ENCODE results near the gene MDP1. TPM values are rescaled to one million over a fixed set of nuclear protein-coding genes. Genes with fewer than 3 reads are reported as not detected.

Gene MDP1
- polyA plus RNA-seq, 4 donors, result 18.8 to 31.1 (median 21.4) TPM

GRCh38 chr14:24254630-24255392 lies 38.9 kb upstream of the MDP1 start:
- WGBS, 3 donors, result 92 to 95% (median 93%) methylated on average over 19 of the region's 19 CpGs
- Histone ChIP-seq H3K27ac (ENCODE audit: low read depth in 1 of 3, low read length in 2 of 3) (no peak overlapping the region), H3K4me1 (ENCODE audit: control insufficient read depth in 3 of 3, insufficient read depth in 2 of 3, low read depth in 1 of 3, low read length in 2 of 3) (peaks cover 0 to 34% (median 0%) of the 10 kb centered on the region in 3 donors), H3K36me3 (ENCODE audit: control insufficient read depth in 3 of 3, insufficient read depth in 2 of 3, low read depth in 1 of 3, low read length in 3 of 3) (peaks cover 0 to 54% (median 0%) of the 10 kb centered on the region in 3 donors), H3K27me3 (ENCODE audit: control insufficient read depth in 3 of 3, insufficient read depth in 3 of 3, low read length in 3 of 3) (no peaks in the 10 kb centered on the region), H3K9me3 (ENCODE audit: control insufficient read depth in 2 of 2, insufficient read depth in 1 of 2, low read depth in 1 of 2, low read length in 1 of 2) (no peaks in the 10 kb centered on the region), H3K4me3 (ENCODE audit: low read depth in 1 of 3, low read length in 3 of 3) (no peak overlapping the region)
- FAIRE-seq (no peak), DNase-seq (no peak)

- no peak for FAIRE-seq
- Histone ChIP-seq H3K27me3 (ENCODE audit: control insufficient read depth in 3 of 3, insufficient read depth in 3 of 3, low read length in 3 of 3) (no peaks in the 10 kb centered on the region), H3K4me1 (ENCODE audit: control insufficient read depth in 3 of 3, insufficient read depth in 2 of 3, low read depth in 1 of 3, low read length in 2 of 3) (peaks cover 0 to 34% (median 0%) of the 10 kb centered on the region in 3 donors), H3K4me3 (ENCODE audit: low read depth in 1 of 3, low read length in 3 of 3) (no peak overlapping the region), H3K27ac (ENCODE audit: low read depth in 1 of 3, low read length in 2 of 3) (no peak overlapping the region), H3K36me3 (ENCODE audit: control insufficient read depth in 3 of 3, insufficient read depth in 2 of 3, low read depth in 1 of 3, low read length in 3 of 3) (peaks cover 0 to 55% (median 0%) of the 10 kb centered on the region in 3 donors), H3K9me3 (ENCODE audit: control insufficient read depth in 2 of 2, insufficient read depth in 1 of 2, low read depth in 1 of 2, low read length in 1 of 2) (no peaks in the 10 kb centered on the region)
- 88 to 98% (median 89%) methylated on average over 7 of the region's 7 CpGs for WGBS, 3 donors
- no peak for DNase-seq
Observed at GRCh38 chr14:24253936-24254335, 38.1 kb upstream of the MDP1 start.

GRCh38 chr14:24252289-24253124 lies 36.6 kb upstream of the MDP1 start:
- H3K9me3 ChIP-seq (ENCODE audit: control insufficient read depth in 2 of 2, insufficient read depth in 1 of 2, low read depth in 1 of 2, low read length in 1 of 2), result no peaks in the 10 kb centered on the region
- H3K4me3 ChIP-seq (ENCODE audit: low read depth in 1 of 3, low read length in 3 of 3), result no peak overlapping the region
- H3K36me3 ChIP-seq (ENCODE audit: control insufficient read depth in 3 of 3, insufficient read depth in 2 of 3, low read depth in 1 of 3, low read length in 3 of 3), result peaks cover 0 to 47% (median 0%) of the 10 kb centered on the region in 3 donors
- peak in 1 of 2 donors; percentile 71 for DNase-seq
- no peak for FAIRE-seq
- peak overlapping the region in 1 of 3 donors; percentile 39 for H3K27ac ChIP-seq (ENCODE audit: low read depth in 1 of 3, low read length in 2 of 3)
- H3K4me1 ChIP-seq (ENCODE audit: control insufficient read depth in 3 of 3, insufficient read depth in 2 of 3, low read depth in 1 of 3, low read length in 2 of 3), result peaks cover 0 to 34% (median 0%) of the 10 kb centered on the region in 3 donors
- no peaks in the 10 kb centered on the region for H3K27me3 ChIP-seq (ENCODE audit: control insufficient read depth in 3 of 3, insufficient read depth in 3 of 3, low read length in 3 of 3)
- 79 to 86% (median 84%) methylated on average over 11 of the region's 11 CpGs for WGBS, 3 donors

DNA sequence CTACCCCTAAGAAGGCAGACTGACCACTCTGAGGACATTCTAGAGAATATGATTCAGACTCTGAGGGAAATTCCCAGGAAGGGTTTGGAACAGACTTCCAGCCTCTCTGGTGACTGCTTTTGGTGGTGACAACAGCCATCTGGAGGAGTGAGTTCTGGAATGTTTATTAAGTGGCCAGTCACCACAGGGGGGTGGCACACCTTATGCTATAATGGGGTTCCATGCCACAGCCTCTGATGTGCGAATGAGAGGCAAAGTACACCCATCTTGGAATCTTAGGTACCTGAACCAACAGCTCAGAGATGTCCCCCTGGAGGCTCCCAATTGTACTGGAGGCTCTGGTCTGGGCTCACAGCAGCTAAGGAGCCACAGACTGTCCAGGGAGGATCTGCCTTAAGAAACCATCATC lies 36.0 kb upstream of the MDP1 start:
- DNase-seq (no peak), FAIRE-seq (no peak)
- peaks cover 0 to 32% (median 0%) of the 10 kb centered on the region in 3 donors for H3K4me1 ChIP-seq (ENCODE audit: control insufficient read depth in 3 of 3, insufficient read depth in 2 of 3, low read depth in 1 of 3, low read length in 2 of 3)
- peaks cover 0 to 45% (median 0%) of the 10 kb centered on the region in 3 donors for H3K36me3 ChIP-seq (ENCODE audit: control insufficient read depth in 3 of 3, insufficient read depth in 2 of 3, low read depth in 1 of 3, low read length in 3 of 3)
- 77 to 91% (median 87%) methylated on average over 1 of the region's 1 CpG for WGBS, 3 donors
- no peak overlapping the region for H3K4me3 ChIP-seq (ENCODE audit: low read depth in 1 of 3, low read length in 3 of 3)
- H3K9me3 ChIP-seq (ENCODE audit: control insufficient read depth in 2 of 2, insufficient read depth in 1 of 2, low read depth in 1 of 2, low read length in 1 of 2), result no peaks in the 10 kb centered on the region
- H3K27me3 ChIP-seq (ENCODE audit: control insufficient read depth in 3 of 3, insufficient read depth in 3 of 3, low read length in 3 of 3), result no peaks in the 10 kb centered on the region
- peak overlapping the region in 1 of 3 donors; percentile 39 for H3K27ac ChIP-seq (ENCODE audit: low read depth in 1 of 3, low read length in 2 of 3)

GRCh38 chr14:24250354-24250753 lies 34.5 kb upstream of the MDP1 start:
- peaks cover 0 to 38% (median 0%) of the 10 kb centered on the region in 3 donors for H3K36me3 ChIP-seq (ENCODE audit: control insufficient read depth in 3 of 3, insufficient read depth in 2 of 3, low read depth in 1 of 3, low read length in 3 of 3)
- H3K4me3 ChIP-seq (ENCODE audit: low read depth in 1 of 3, low read length in 3 of 3), result no peak overlapping the region
- H3K27ac ChIP-seq (ENCODE audit: low read depth in 1 of 3, low read length in 2 of 3), result no peak overlapping the region
- WGBS, 3 donors, result 62 to 74% (median 68%) methylated on average over 4 of the region's 4 CpGs
- peaks cover 0 to 24% (median 0%) of the 10 kb centered on the region in 3 donors for H3K4me1 ChIP-seq (ENCODE audit: control insufficient read depth in 3 of 3, insufficient read depth in 2 of 3, low read depth in 1 of 3, low read length in 2 of 3)
- FAIRE-seq, result no peak
- no peak for DNase-seq
- no peaks in the 10 kb centered on the region for H3K27me3 ChIP-seq (ENCODE audit: control insufficient read depth in 3 of 3, insufficient read depth in 3 of 3, low read length in 3 of 3)
- no peaks in the 10 kb centered on the region for H3K9me3 ChIP-seq (ENCODE audit: control insufficient read depth in 2 of 2, insufficient read depth in 1 of 2, low read depth in 1 of 2, low read length in 1 of 2)

- DNase-seq, result no peak
- WGBS, 3 donors, result 73 to 77% (median 74%) methylated on average over 13 of the region's 13 CpGs
- Histone ChIP-seq H3K27ac (ENCODE audit: low read depth in 1 of 3, low read length in 2 of 3) (no peak overlapping the region), H3K27me3 (ENCODE audit: control insufficient read depth in 3 of 3, insufficient read depth in 3 of 3, low read length in 3 of 3) (no peaks in the 10 kb centered on the region), H3K9me3 (ENCODE audit: control insufficient read depth in 2 of 2, insufficient read depth in 1 of 2, low read depth in 1 of 2, low read length in 1 of 2) (no peaks in the 10 kb centered on the region), H3K4me1 (ENCODE audit: control insufficient read depth in 3 of 3, insufficient read depth in 2 of 3, low read depth in 1 of 3, low read length in 2 of 3) (peaks cover 0 to 17% (median 0%) of the 10 kb centered on the region in 3 donors), H3K36me3 (ENCODE audit: control insufficient read depth in 3 of 3, insufficient read depth in 2 of 3, low read depth in 1 of 3, low read length in 3 of 3) (peaks cover 0 to 29% (median 0%) of the 10 kb centered on the region in 3 donors), H3K4me3 (ENCODE audit: low read depth in 1 of 3, low read length in 3 of 3) (no peak overlapping the region)
- no peak for FAIRE-seq
Observed at GRCh38 chr14:24249230-24250021, 33.6 kb upstream of the MDP1 start.

DNA sequence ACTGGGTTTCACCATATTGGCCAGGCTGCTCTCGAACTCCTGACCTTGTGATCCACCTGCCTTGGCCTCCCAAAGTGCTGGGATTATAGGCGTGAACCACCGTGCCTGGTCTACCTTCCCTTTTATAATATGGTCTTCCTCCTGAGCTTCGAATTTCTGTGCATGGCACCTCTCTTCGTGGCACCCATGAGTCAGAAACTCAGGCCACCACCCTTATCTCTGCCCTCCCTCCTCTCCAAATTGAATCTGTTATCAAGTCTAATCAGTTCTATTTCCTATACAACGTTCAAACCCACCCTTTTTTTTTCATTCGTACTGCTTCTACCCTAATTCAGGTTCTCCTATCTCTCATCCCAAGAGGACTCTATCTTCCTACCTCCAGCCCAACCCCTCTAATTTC lies 31.6 kb upstream of the MDP1 start:
- Histone ChIP-seq H3K27ac (ENCODE audit: low read depth in 1 of 3, low read length in 2 of 3) (peak overlapping the region in 1 of 3 donors; percentile 73), H3K4me1 (ENCODE audit: control insufficient read depth in 3 of 3, insufficient read depth in 2 of 3, low read depth in 1 of 3, low read length in 2 of 3) (peaks cover 0 to 15% (median 0%) of the 10 kb centered on the region in 3 donors), H3K9me3 (ENCODE audit: control insufficient read depth in 2 of 2, insufficient read depth in 1 of 2, low read depth in 1 of 2, low read length in 1 of 2) (no peaks in the 10 kb centered on the region), H3K4me3 (ENCODE audit: low read depth in 1 of 3, low read length in 3 of 3) (no peak overlapping the region), H3K27me3 (ENCODE audit: control insufficient read depth in 3 of 3, insufficient read depth in 3 of 3, low read length in 3 of 3) (no peaks in the 10 kb centered on the region), H3K36me3 (ENCODE audit: control insufficient read depth in 3 of 3, insufficient read depth in 2 of 3, low read depth in 1 of 3, low read length in 3 of 3) (peaks cover 0 to 19% (median 0%) of the 10 kb centered on the region in 3 donors)
- WGBS, 3 donors, result 60 to 70% (median 69%) methylated on average over 7 of the region's 7 CpGs
- FAIRE-seq (no peak), DNase-seq (no peak)

DNA sequence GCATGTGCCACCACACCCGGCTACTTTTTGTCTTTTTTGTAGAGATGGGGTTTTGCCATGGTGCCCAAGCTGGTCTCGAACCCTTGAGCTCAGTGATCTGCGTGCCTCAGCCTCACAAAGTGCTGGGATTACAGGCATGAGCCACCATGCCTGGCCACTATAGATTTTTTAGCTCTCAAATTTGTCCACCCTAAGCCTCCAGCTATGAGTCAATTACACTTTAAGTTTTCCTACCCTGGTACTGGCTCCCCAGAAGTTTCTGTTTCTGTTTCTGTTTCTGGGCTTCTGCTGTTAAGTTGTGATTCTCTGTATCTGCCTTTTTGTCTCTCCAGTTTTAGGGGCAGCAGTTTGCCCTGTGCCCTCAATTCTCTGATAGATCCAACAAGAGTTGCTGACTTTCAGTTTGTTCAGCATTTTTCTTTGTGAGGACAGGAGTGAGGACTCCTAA lies 30.9 kb upstream of the MDP1 start:
- H3K36me3 ChIP-seq (ENCODE audit: control insufficient read depth in 3 of 3, insufficient read depth in 2 of 3, low read depth in 1 of 3, low read length in 3 of 3), result peaks cover 0 to 16% (median 0%) of the 10 kb centered on the region in 3 donors
- no peak overlapping the region for H3K4me3 ChIP-seq (ENCODE audit: low read depth in 1 of 3, low read length in 3 of 3)
- H3K27ac ChIP-seq (ENCODE audit: low read depth in 1 of 3, low read length in 2 of 3), result peak overlapping the region; percentile 6 to 87 (median 73)
- WGBS, 3 donors, result 52 to 67% (median 64%) methylated on average over 3 of the region's 3 CpGs
- DNase-seq, result peak; percentile 64 to 74
- H3K9me3 ChIP-seq (ENCODE audit: control insufficient read depth in 2 of 2, insufficient read depth in 1 of 2, low read depth in 1 of 2, low read length in 1 of 2), result no peaks in the 10 kb centered on the region
- FAIRE-seq, result no peak
- H3K27me3 ChIP-seq (ENCODE audit: control insufficient read depth in 3 of 3, insufficient read depth in 3 of 3, low read length in 3 of 3), result no peaks in the 10 kb centered on the region
- peaks cover 0 to 9% (median 0%) of the 10 kb centered on the region in 3 donors for H3K4me1 ChIP-seq (ENCODE audit: control insufficient read depth in 3 of 3, insufficient read depth in 2 of 3, low read depth in 1 of 3, low read length in 2 of 3)

All from small intestine (tissue), 7 donors.